CD4-positive, alpha-beta T cell (primary cell): ENCODE results near the gene CNKSR3. TPM values are rescaled to one million over a fixed set of nuclear protein-coding genes. Genes with fewer than 3 reads are reported as not detected.

Source experiments
- ATAC-seq: fragments of 200-7000 bp; cut with Tn5 transposase; one replicate; pipeline ENCODE4 v1.10.0; 2022; ENCODE audit warnings: mild to moderate bottlenecking; ENCODE audit not compliant: poor library complexity
- CTCF ChIA-PET: fragments of 350-600 bp; sonication (Branson Sonifier 250); formaldehyde crosslinking; loops from one replicate; lab custom pipeline; 2021; ENCODE audit warnings: antibody characterized with exemption, inconsistent platforms; lab: Charles Lee
- POLR2A ChIA-PET: fragments of 350-600 bp; sonication (Branson Sonifier 250); formaldehyde crosslinking; loops from one replicate; lab custom pipeline; 2021; ENCODE audit warnings: antibody characterized with exemption, inconsistent platforms; lab: Charles Lee
- DNase-seq, 14 experiments: peaks; one replicate each; pipeline ENCODE4 v3.0.0-alpha.2; 2013 to 2020; ENCODE audit warnings: mixed read lengths in 2 of 14
- H3K27ac ChIP-seq, 2 donors: one replicate each; pipeline versions ENCODE4 v1.5.1 to v1.7.0; 2013; ENCODE audit warnings: low read length in 2 of 2, low read depth in 1 of 2, mild to moderate bottlenecking in 1 of 2
- H3K27me3 ChIP-seq, 2 experiments: 1 replicate in 1 of 2; 2 replicates in 1 of 2; pipeline versions ENCODE4 v1.6.1 to v1.7.0; 2013; ENCODE audit warnings: low read length in 2 of 2, control low read depth in 1 of 2, mild to moderate bottlenecking in 1 of 2, moderate library complexity in 1 of 2; ENCODE audit not compliant: insufficient read depth in 2 of 2, control insufficient read depth in 1 of 2
- H3K36me3 ChIP-seq: one replicate; pipeline ENCODE4 v1.6.1; 2013; ENCODE audit warnings: low read length, control low read depth; ENCODE audit not compliant: insufficient read depth
- H3K4me1 ChIP-seq: one replicate; pipeline ENCODE4 v1.6.1; 2013; ENCODE audit warnings: low read length, control low read depth; ENCODE audit not compliant: insufficient read depth
- H3K4me3 ChIP-seq: one replicate; pipeline ENCODE4 v1.5.1; 2013; ENCODE audit warnings: mild to moderate bottlenecking, low read length, moderate library complexity
- H3K9me3 ChIP-seq, 2 experiments: 1 replicate in 1 of 2; 2 replicates in 1 of 2; pipeline versions ENCODE4 v1.6.1 to v1.7.0; 2013; ENCODE audit warnings: low read length in 2 of 2, mild to moderate bottlenecking in 2 of 2, control low read depth in 1 of 2, moderate library complexity in 1 of 2; ENCODE audit not compliant: control insufficient read depth in 1 of 2, insufficient read depth in 1 of 2
- H3K27ac Mint-ChIP-seq: one replicate; pipeline ENCODE4 v1.8.0; 2020; ENCODE audit warnings: mixed read lengths
- H3K27me3 Mint-ChIP-seq: one replicate; pipeline ENCODE4 v1.8.0; 2021; ENCODE audit warnings: mixed read lengths
- H3K36me3 Mint-ChIP-seq: one replicate; pipeline ENCODE4 v1.8.0; 2021; ENCODE audit warnings: low read depth, mixed read lengths
- H3K4me1 Mint-ChIP-seq: one replicate; pipeline ENCODE4 v1.8.0; 2021; ENCODE audit warnings: low read depth, mixed read lengths
- H3K4me3 Mint-ChIP-seq: one replicate; pipeline ENCODE4 v1.8.0; 2020; ENCODE audit warnings: mild to moderate bottlenecking, mixed read lengths
- H3K9me3 Mint-ChIP-seq: one replicate; pipeline ENCODE4 v1.8.0; 2020; ENCODE audit warnings: mixed read lengths
- intact Hi-C, 2 experiments: fragments of 100-400 bp; cut with DNase I in 1 of 2; cut with micrococcal nuclease in 1 of 2; formaldehyde crosslinking; loops; one replicate each; pipeline versions ENCODE4 v1.15.1 to v1.9.0; 2023 to 2025; cut with DNase I, micrococcal nuclease
- total RNA-seq, 174 experiments: library from RNA in 2 of 174; stranded (reverse) in 2 of 174; gene quantifications; one replicate each; pipeline ENCODE4 v1.2.3 and lab custom pipeline; 2021 to 2026
- TF ChIP-seq, protein P1 (sequence below): fragments of 200-600 bp; IDR thresholded peaks from one replicate; pipeline ENCODE4 v1.8.0; 2022; ENCODE audit warnings: antibody characterized with exemption, mild to moderate bottlenecking

CNKSR3 gene
- total RNA-seq, 2 experiments from 2014 or later: 0.14 TPM; not detected in 1

- H3K27me3 ChIP-seq: peaks cover 0 to 5% of the 10 kb centered on the region in 2 experiments
- H3K4me3 Mint-ChIP-seq: no peak overlapping the region
- no peaks in the 10 kb centered on the region for H3K4me1 Mint-ChIP-seq
- no peak for DNase-seq
- intact Hi-C loops: no loop called here
- H3K27me3 Mint-ChIP-seq: no peaks in the 10 kb centered on the region
- H3K4me1 ChIP-seq: no peaks in the 10 kb centered on the region
- no peak for ATAC-seq
- H3K27ac ChIP-seq: no peak overlapping the region
- H3K9me3 ChIP-seq: no peaks in the 10 kb centered on the region
- no peaks in the 10 kb centered on the region for H3K9me3 Mint-ChIP-seq
- H3K27ac Mint-ChIP-seq: no peak overlapping the region
- H3K36me3 ChIP-seq: no peaks in the 10 kb centered on the region
- H3K4me3 ChIP-seq: no peak overlapping the region
- POLR2A ChIA-PET: no interaction called here
- CTCF ChIA-PET: no interaction called here
- H3K36me3 Mint-ChIP-seq: no peaks in the 10 kb centered on the region
- TF ChIP-seq, protein P1, sequence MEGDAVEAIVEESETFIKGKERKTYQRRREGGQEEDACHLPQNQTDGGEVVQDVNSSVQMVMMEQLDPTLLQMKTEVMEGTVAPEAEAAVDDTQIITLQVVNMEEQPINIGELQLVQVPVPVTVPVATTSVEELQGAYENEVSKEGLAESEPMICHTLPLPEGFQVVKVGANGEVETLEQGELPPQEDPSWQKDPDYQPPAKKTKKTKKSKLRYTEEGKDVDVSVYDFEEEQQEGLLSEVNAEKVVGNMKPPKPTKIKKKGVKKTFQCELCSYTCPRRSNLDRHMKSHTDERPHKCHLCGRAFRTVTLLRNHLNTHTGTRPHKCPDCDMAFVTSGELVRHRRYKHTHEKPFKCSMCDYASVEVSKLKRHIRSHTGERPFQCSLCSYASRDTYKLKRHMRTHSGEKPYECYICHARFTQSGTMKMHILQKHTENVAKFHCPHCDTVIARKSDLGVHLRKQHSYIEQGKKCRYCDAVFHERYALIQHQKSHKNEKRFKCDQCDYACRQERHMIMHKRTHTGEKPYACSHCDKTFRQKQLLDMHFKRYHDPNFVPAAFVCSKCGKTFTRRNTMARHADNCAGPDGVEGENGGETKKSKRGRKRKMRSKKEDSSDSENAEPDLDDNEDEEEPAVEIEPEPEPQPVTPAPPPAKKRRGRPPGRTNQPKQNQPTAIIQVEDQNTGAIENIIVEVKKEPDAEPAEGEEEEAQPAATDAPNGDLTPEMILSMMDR: no peak
Measured at GRCh38 chr6:154488802-154489437, 21.6 kb downstream of the CNKSR3 start.

- Mint-ChIP-seq H3K9me3 (no peaks in the 10 kb centered on the region), H3K4me1 (no peaks in the 10 kb centered on the region), H3K27me3 (no peaks in the 10 kb centered on the region), H3K4me3 (no peak overlapping the region), H3K36me3 (no peaks in the 10 kb centered on the region), H3K27ac (no peak overlapping the region)
- Histone ChIP-seq H3K27ac (no peak overlapping the region), H3K27me3 (peaks cover 0 to 5% of the 10 kb centered on the region in 2 experiments), H3K4me3 (no peak overlapping the region), H3K9me3 (no peaks in the 10 kb centered on the region), H3K36me3 (no peaks in the 10 kb centered on the region), H3K4me1 (no peaks in the 10 kb centered on the region)
- no peak for DNase-seq
- TF ChIP-seq, protein P1: no peak
- no peak for ATAC-seq
- intact Hi-C loops: no loop called here
- POLR2A ChIA-PET: no interaction called here
- CTCF ChIA-PET: no interaction called here
Measured at GRCh38 chr6:154488248-154488593, 22.3 kb downstream of the CNKSR3 start.

GRCh38 chr6:154487367-154488247 is 22.9 kb downstream of the CNKSR3 start:
- POLR2A ChIA-PET: no interaction called here
- H3K9me3 Mint-ChIP-seq: no peaks in the 10 kb centered on the region

More at GRCh38 chr6:154487367-154488247, 22.9 kb downstream of the CNKSR3 start:
- DNase-seq: no peak
- H3K27ac ChIP-seq: no peak overlapping the region
- Mint-ChIP-seq H3K27ac (no peak overlapping the region), H3K4me3 (no peak overlapping the region), H3K4me1 (no peaks in the 10 kb centered on the region), H3K36me3 (no peaks in the 10 kb centered on the region), H3K27me3 (no peaks in the 10 kb centered on the region)
- peaks cover 0 to 5% of the 10 kb centered on the region in 2 experiments for H3K27me3 ChIP-seq
- H3K4me3 ChIP-seq: no peak overlapping the region
- H3K36me3 ChIP-seq: no peaks in the 10 kb centered on the region
- intact Hi-C loops: no loop called here
- no peaks in the 10 kb centered on the region for H3K4me1 ChIP-seq
- no peaks in the 10 kb centered on the region for H3K9me3 ChIP-seq
- TF ChIP-seq, protein P1: no peak
- CTCF ChIA-PET: no interaction called here
- no peak for ATAC-seq
